Stimulated activated CD8-positive, alpha-beta memory T cell treated with anti-CD3 and anti-CD28 coated beads, Interleukin-4, amount 100 ng/mL, for 1 hour (primary cell): ENCODE measurements around the gene ADGRF5.

Experiments
- DNase-seq, 2 donors: peaks; one replicate each; pipeline ENCODE4 v3.0.0-alpha.2; 2020; ENCODE audit warnings: low read depth in 2 of 2, low spot score in 1 of 2

Gene ADGRF5

GRCh38 chr6:46832816-46833215, 88.9 kb downstream of the ADGRF5 start:
- no peak for DNase-seq

- no peak for DNase-seq
Measured at GRCh38 chr6:46828939-46829338, 92.8 kb downstream of the ADGRF5 start.

GRCh38 chr6:46821458-46821881, 100.3 kb downstream of the ADGRF5 start:
- DNase-seq, result no peak

GRCh38 chr6:46819561-46819960, 102.2 kb downstream of the ADGRF5 start:
- DNase-seq, result no peak

DNA sequence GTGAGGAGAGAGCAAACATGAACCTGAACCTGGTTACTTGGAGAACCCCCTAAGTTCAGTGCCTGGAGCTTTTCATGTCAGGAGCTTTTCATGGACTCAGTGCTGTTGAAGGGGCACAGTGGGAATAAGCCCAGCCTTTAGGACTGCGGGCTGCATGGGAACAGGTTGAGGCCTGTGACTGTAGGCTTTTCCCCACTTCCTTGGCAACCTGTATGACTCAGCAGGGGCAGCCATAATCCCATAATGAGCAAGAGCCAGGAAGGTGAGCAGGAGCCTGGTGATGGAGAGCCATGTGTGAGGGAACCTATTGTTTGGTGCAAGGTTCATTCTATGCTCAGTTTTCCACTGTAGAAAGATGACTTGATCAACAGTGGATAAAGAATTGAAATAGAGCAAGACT, 105.1 kb downstream of the ADGRF5 start:
- DNase-seq, result no peak

DNA sequence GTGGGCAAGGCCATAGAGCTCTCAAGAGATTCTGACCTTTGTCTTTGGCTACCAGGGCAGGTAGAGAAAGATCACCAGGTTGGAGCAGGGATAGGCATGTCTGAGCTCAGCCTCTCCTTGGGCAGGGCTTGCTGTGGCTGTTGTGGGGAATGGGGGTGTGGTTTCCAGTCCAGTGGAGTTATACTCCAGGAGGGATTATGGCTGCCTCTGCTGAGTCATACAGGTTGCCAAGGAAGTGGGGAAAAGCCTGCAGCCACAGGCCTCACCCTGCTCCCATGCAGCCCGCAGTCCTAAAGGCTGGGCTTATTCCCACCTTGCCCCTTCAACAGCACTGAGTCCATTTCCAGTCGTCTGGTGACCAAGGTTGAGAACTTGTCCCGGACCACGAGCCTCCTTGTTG, 106.6 kb downstream of the ADGRF5 start:
- no peak for DNase-seq

- DNase-seq, result no peak
Measured at GRCh38 chr6:46808806-46809205, 112.9 kb downstream of the ADGRF5 start.
